ENCODE data around the gene ARRDC5. TPM values are rescaled to one million over a fixed set of nuclear protein-coding genes. Genes with fewer than 3 reads are reported as not detected.

The ARRDC5 gene
- polyA plus RNA-seq, 1 of the 3 experiments (the other 2 are of a cell fraction) = not detected

DNA sequence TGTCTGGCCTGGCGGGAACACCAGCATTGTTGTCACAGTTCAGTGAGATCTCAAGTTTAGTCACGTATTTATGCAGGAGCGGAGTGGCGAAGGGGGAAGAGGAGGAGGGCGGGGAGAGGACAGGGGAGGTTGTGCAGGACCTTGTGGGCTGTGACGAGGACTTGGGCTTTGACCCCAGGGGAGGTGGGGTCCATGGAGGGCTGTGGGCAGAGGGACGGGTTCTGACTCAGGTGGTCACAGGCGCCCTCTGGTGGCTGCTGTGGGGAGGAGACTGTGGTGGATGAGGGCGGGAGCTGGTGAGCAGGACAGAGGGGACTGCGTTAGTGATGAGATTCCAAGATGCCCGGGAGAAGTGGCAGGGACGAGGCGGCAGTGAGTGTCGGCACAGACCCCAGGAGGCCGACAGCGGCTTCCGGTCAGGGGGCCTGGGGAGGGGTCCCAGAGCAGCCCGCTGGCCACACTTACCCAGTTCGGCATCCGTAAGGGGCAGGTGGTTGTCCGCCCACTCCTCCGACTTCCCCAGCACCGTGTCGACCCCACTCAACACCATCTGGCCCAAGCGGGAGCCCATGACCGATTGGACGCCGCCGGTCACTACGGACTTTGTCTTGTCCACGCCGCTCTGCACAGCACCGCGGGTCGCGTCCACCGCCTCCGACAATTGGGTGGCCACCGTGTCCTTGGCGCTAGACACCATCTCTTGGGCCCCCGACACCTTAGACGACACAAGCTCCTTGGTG is 51.0 kb downstream of the ARRDC5 start:
- POLR2A ChIA-PET = interaction anchor here (1.4 kb wide), 1 partner anchor 42 kb away, joined by 14 read pairs; no protein-coding TSS in a partner anchor
- H2AFZ ChIP-seq (ENCODE audit: low read depth) = no peak overlapping the region

More for the DNA sequence above, 51.0 kb downstream of the ARRDC5 start:
- Histone ChIP-seq H3K9me2 (no peaks in the 10 kb centered on the region), H3K4me1 (ENCODE audit: control insufficient read depth in 1 of 2, insufficient read depth in 2 of 2, low read depth in 1 of 2, low read length in 1 of 2) (no peaks in the 10 kb centered on the region), H3K4me3 (ENCODE audit: low read depth in 2 of 2, low read length in 1 of 2) (peak overlapping the region in 1 of 2 experiments; percentile 41; a peak in 1 of 4 replicates), H3K27ac (ENCODE audit: low read depth in 2 of 2, low read length in 1 of 2) (no peak overlapping the region), H3K79me2 (ENCODE audit: insufficient read depth) (0 out of 2 replicates have a peak, but pooled peaks cover 9% of the 10 kb centered on the region), H3K9ac (no peak overlapping the region), H3K36me3 (replicated peaks in 1 of 2; ENCODE audit: control insufficient read depth in 1 of 2, insufficient read depth in 2 of 2, low read length in 1 of 2) (peaks cover 8 to 50% of the 10 kb centered on the region in 2 experiments), H3K9me3 (no peaks in the 10 kb centered on the region), H3K27me3 (ENCODE audit: insufficient read depth) (no peaks in the 10 kb centered on the region), H4K20me1 (ENCODE audit: insufficient read depth) (no peaks in the 10 kb centered on the region), H3F3A (replicated peaks; ENCODE audit: insufficient read depth) (peaks cover 6% of the 10 kb centered on the region), H3K4me2 (no peak overlapping the region)
- TF ChIP-seq RAD21 (IDR thresholded peaks at IDR 0.05; ENCODE audit: low read length) = peak; percentile 76
- no peak for TF ChIP-seq EP300 (IDR thresholded peaks at IDR 0.05; ENCODE audit: borderline replicate concordance in 1 of 2, low read depth in 1 of 2, low read length in 1 of 2)
- TF ChIP-seq GABPA (IDR thresholded peaks at IDR 0.05; ENCODE audit: low read depth) = no peak
- TF ChIP-seq, protein P1, sequence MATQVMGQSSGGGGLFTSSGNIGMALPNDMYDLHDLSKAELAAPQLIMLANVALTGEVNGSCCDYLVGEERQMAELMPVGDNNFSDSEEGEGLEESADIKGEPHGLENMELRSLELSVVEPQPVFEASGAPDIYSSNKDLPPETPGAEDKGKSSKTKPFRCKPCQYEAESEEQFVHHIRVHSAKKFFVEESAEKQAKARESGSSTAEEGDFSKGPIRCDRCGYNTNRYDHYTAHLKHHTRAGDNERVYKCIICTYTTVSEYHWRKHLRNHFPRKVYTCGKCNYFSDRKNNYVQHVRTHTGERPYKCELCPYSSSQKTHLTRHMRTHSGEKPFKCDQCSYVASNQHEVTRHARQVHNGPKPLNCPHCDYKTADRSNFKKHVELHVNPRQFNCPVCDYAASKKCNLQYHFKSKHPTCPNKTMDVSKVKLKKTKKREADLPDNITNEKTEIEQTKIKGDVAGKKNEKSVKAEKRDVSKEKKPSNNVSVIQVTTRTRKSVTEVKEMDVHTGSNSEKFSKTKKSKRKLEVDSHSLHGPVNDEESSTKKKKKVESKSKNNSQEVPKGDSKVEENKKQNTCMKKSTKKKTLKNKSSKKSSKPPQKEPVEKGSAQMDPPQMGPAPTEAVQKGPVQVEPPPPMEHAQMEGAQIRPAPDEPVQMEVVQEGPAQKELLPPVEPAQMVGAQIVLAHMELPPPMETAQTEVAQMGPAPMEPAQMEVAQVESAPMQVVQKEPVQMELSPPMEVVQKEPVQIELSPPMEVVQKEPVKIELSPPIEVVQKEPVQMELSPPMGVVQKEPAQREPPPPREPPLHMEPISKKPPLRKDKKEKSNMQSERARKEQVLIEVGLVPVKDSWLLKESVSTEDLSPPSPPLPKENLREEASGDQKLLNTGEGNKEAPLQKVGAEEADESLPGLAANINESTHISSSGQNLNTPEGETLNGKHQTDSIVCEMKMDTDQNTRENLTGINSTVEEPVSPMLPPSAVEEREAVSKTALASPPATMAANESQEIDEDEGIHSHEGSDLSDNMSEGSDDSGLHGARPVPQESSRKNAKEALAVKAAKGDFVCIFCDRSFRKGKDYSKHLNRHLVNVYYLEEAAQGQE (IDR thresholded peaks at IDR 0.05; ENCODE audit: low read depth, low read length) = no peak
- no peak for TF ChIP-seq PBX3 (IDR thresholded peaks at IDR 0.05)
- TF ChIP-seq JUND (IDR thresholded peaks at IDR 0.05) = no peak
- TF ChIP-seq SMC3 (IDR thresholded peaks at IDR 0.05; ENCODE audit: low read depth, low read length) = peak; percentile 90
- TF ChIP-seq FOXJ3 (CRISPR knock-in tag; IDR thresholded peaks at IDR 0.05) = no peak
- TF ChIP-seq CTCF (IDR thresholded peaks at IDR 0.05) = peak; percentile 91
- no peak for TF ChIP-seq NRF1 (IDR thresholded peaks at IDR 0.05; ENCODE audit: low read depth, low read length)
- no peak for TF ChIP-seq FOXM1 (IDR thresholded peaks at IDR 0.05; ENCODE audit: low read depth)
- TF ChIP-seq MEF2A (IDR thresholded peaks at IDR 0.05; ENCODE audit: borderline replicate concordance, low read depth) = no peak
- TF ChIP-seq NFIC (IDR thresholded peaks at IDR 0.05; ENCODE audit: borderline replicate concordance) = no peak
- 75% methylated on average over 34 of the region's 42 CpGs for whole genome bisulfite sequencing (ENCODE audit: low lambda C conversion rate)
- DNase-seq = peak; percentile 94
- CTCF ChIA-PET = interaction anchor here (0.6 to 17.9 kb wide), 42 partner anchors 8 to 1875 kb away, joined by 3 to 409 read pairs (median 4); partner anchors contain the start of genes ARRDC5, PLIN3 and TICAM1

Measured in SK-N-SH (cell line).